ENCODE data around the gene SLC13A5. TPM values are rescaled to one million over a fixed set of nuclear protein-coding genes. Genes with fewer than 3 reads are reported as not detected.
"Not testable (repeated sequence)": the region's sequence is repeated elsewhere in the genome, so short reads cannot be mapped to it uniquely, and the experiment has no call there.

SLC13A5 gene
- total RNA-seq, 1 experiment from 2014 or later, result 0.10 TPM

GRCh38 chr17:6711081-6711674, 2.0 kb downstream of the SLC13A5 start:
- no peak for DNase-seq (ENCODE audit: low spot score)

GRCh38 chr17:6710317-6710716, 2.9 kb downstream of the SLC13A5 start:
- DNase-seq (ENCODE audit: low spot score), result no peak

GRCh38 chr17:6708357-6708961, 4.7 kb downstream of the SLC13A5 start:
- no peak for DNase-seq (ENCODE audit: low spot score)

GRCh38 chr17:6706996-6707395, 6.2 kb downstream of the SLC13A5 start:
- DNase-seq (ENCODE audit: low spot score), result no peak

- no peak for DNase-seq (ENCODE audit: low spot score)
Measured at GRCh38 chr17:6706499-6706898, 6.7 kb downstream of the SLC13A5 start.

GRCh38 chr17:6704470-6705052, 8.6 kb downstream of the SLC13A5 start:
- DNase-seq (ENCODE audit: low spot score), result no peak

- no peak for DNase-seq (ENCODE audit: low spot score)
Measured at GRCh38 chr17:6703751-6704150, 9.4 kb downstream of the SLC13A5 start.

- no peak for DNase-seq (ENCODE audit: low spot score)
Measured at GRCh38 chr17:6702567-6703215, 10.5 kb downstream of the SLC13A5 start.

GRCh38 chr17:6701719-6702118, 11.4 kb downstream of the SLC13A5 start:
- DNase-seq (ENCODE audit: low spot score), result peak; percentile 37

- no peak for DNase-seq (ENCODE audit: low spot score)
Measured at GRCh38 chr17:6700948-6701307, 12.2 kb downstream of the SLC13A5 start.

GRCh38 chr17:6699997-6700947, 12.9 kb downstream of the SLC13A5 start:
- DNase-seq (ENCODE audit: low spot score), result no peak

GRCh38 chr17:6698004-6698403, 15.2 kb downstream of the SLC13A5 start:
- no peak for DNase-seq (ENCODE audit: low spot score)

- no peak for DNase-seq (ENCODE audit: low spot score)
Measured at GRCh38 chr17:6696906-6697305, 16.3 kb downstream of the SLC13A5 start.

- DNase-seq (ENCODE audit: low spot score), result no peak
Measured at GRCh38 chr17:6695565-6695964, 17.6 kb downstream of the SLC13A5 start.

- DNase-seq (ENCODE audit: low spot score), result no peak
Measured at GRCh38 chr17:6695051-6695450, 18.1 kb downstream of the SLC13A5 start.

GRCh38 chr17:6691958-6692357, 21.2 kb downstream of the SLC13A5 start:
- DNase-seq (ENCODE audit: low spot score), result not testable (repeated sequence)

GRCh38 chr17:6691546-6691945, 21.6 kb downstream of the SLC13A5 start:
- DNase-seq (ENCODE audit: low spot score), result no peak

GRCh38 chr17:6690641-6691040, 22.5 kb downstream of the SLC13A5 start:
- DNase-seq (ENCODE audit: low spot score), result no peak

GRCh38 chr17:6688944-6689343, 24.2 kb downstream of the SLC13A5 start:
- DNase-seq (ENCODE audit: low spot score), result no peak

- no peak for DNase-seq (ENCODE audit: low spot score)
Measured at GRCh38 chr17:6686026-6686425, 27.1 kb downstream of the SLC13A5 start.

GRCh38 chr17:6684881-6685767, 28.0 kb downstream of the SLC13A5 start:
- no peak for DNase-seq (ENCODE audit: low spot score)
